Calu3 (cell line): ENCODE measurements around the gene DNAH6. TPM values are rescaled to one million over a fixed set of nuclear protein-coding genes. Genes with fewer than 3 reads are reported as not detected.

Source experiments
- BruUV-seq: library from RNA; stranded (reverse); fragments of 400-500 nt; replicated peaks from 2 replicates; lab custom pipeline; 2021; lab: Mats Ljungman, UMichigan
- CTCF ChIA-PET: fragments of 300-600 bp; sonication (Branson Sonifier 250); formaldehyde crosslinking; loops from one replicate; lab custom pipeline; 2022; ENCODE audit warnings: antibody characterized with exemption; lab: Charles Lee
- DNase-seq: peaks from one replicate; pipeline ENCODE4 v3.0.0; 2022
- H3K27ac Mint-ChIP-seq: one replicate; pipeline ENCODE4 v1.8.0; 2022; ENCODE audit warnings: mixed read lengths; ENCODE audit not compliant: unreplicated experiment
- H3K27me3 Mint-ChIP-seq: one replicate; pipeline ENCODE4 v1.8.0; 2022; ENCODE audit warnings: mixed read lengths; ENCODE audit not compliant: unreplicated experiment
- H3K36me3 Mint-ChIP-seq: one replicate; pipeline ENCODE4 v1.8.0; 2022; ENCODE audit warnings: mild to moderate bottlenecking, moderate library complexity, mixed read lengths; ENCODE audit not compliant: insufficient read depth, unreplicated experiment
- H3K4me1 Mint-ChIP-seq: one replicate; pipeline ENCODE4 v1.8.0; 2022; ENCODE audit warnings: mild to moderate bottlenecking, low read depth, mixed read lengths; ENCODE audit not compliant: unreplicated experiment
- H3K4me3 Mint-ChIP-seq: one replicate; pipeline ENCODE4 v1.8.0; 2022; ENCODE audit warnings: mild to moderate bottlenecking, low read depth, moderate library complexity, mixed read lengths; ENCODE audit not compliant: unreplicated experiment
- H3K9me3 Mint-ChIP-seq: one replicate; pipeline ENCODE4 v1.8.0; 2022; ENCODE audit warnings: low read depth, mixed read lengths; ENCODE audit not compliant: unreplicated experiment
- intact Hi-C: fragments of 100-400 bp; cut with micrococcal nuclease; formaldehyde crosslinking; loops from one replicate; pipeline ENCODE4 v1.10.0; 2022; ENCODE audit not compliant: unreplicated experiment
- total RNA-seq: library from RNA; stranded (reverse); gene quantifications from 2 replicates; pipeline ENCODE4 v1.2.3, GENCODE V29; 2022
- TF ChIP-seq, protein P1 (sequence below): fragments of 200-600 bp; IDR thresholded peaks from one replicate; pipeline ENCODE4 v1.8.0; 2022; ENCODE audit warnings: antibody characterized with exemption; ENCODE audit not compliant: unreplicated experiment

Gene DNAH6
- total RNA-seq, 1 experiment from 2014 or later, result 1.3 TPM

GRCh38 chr2:84494070-84494469, 22.2 kb upstream of the DNAH6 start:
- TF ChIP-seq, protein P1, sequence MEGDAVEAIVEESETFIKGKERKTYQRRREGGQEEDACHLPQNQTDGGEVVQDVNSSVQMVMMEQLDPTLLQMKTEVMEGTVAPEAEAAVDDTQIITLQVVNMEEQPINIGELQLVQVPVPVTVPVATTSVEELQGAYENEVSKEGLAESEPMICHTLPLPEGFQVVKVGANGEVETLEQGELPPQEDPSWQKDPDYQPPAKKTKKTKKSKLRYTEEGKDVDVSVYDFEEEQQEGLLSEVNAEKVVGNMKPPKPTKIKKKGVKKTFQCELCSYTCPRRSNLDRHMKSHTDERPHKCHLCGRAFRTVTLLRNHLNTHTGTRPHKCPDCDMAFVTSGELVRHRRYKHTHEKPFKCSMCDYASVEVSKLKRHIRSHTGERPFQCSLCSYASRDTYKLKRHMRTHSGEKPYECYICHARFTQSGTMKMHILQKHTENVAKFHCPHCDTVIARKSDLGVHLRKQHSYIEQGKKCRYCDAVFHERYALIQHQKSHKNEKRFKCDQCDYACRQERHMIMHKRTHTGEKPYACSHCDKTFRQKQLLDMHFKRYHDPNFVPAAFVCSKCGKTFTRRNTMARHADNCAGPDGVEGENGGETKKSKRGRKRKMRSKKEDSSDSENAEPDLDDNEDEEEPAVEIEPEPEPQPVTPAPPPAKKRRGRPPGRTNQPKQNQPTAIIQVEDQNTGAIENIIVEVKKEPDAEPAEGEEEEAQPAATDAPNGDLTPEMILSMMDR, result no peak
- BruUV-seq, result no TSS peak
- peak overlapping the region; percentile 67 for H3K27ac Mint-ChIP-seq
- intact Hi-C loops, result loop anchor here (2.0 to 10.0 kb wide), 2 partner anchors 371 to 811 kb away; no protein-coding TSS in a partner anchor
- H3K27me3 Mint-ChIP-seq, result no peaks in the 10 kb centered on the region
- DNase-seq, result no peak
- H3K4me3 Mint-ChIP-seq, result no peak overlapping the region
- peaks cover 13% of the 10 kb centered on the region for H3K4me1 Mint-ChIP-seq
- CTCF ChIA-PET, result no interaction called here
- no peaks in the 10 kb centered on the region for H3K36me3 Mint-ChIP-seq
- H3K9me3 Mint-ChIP-seq, result no peaks in the 10 kb centered on the region

- Mint-ChIP-seq H3K36me3 (no peaks in the 10 kb centered on the region), H3K4me3 (no peak overlapping the region), H3K27me3 (no peaks in the 10 kb centered on the region), H3K27ac (no peak overlapping the region), H3K4me1 (peaks cover 13% of the 10 kb centered on the region), H3K9me3 (no peaks in the 10 kb centered on the region)
- no TSS peak for BruUV-seq
- CTCF ChIA-PET, result no interaction called here
- TF ChIP-seq, protein P1, result peak; percentile 65
- intact Hi-C loops, result loop anchor here (1.0 to 10.0 kb wide), 5 partner anchors 136 to 809 kb away; partner anchors contain the start of gene TRABD2A
- peak; percentile 37 for DNase-seq
Measured at GRCh38 chr2:84495539-84496146, 20.7 kb upstream of the DNAH6 start.

GRCh38 chr2:84496386-84496785, 19.9 kb upstream of the DNAH6 start:
- intact Hi-C loops, result loop anchor here (5.0 to 10.0 kb wide), 3 partner anchors 386 to 808 kb away; partner anchors contain the start of gene TRABD2A
- Mint-ChIP-seq H3K27ac (no peak overlapping the region), H3K27me3 (no peaks in the 10 kb centered on the region), H3K36me3 (no peaks in the 10 kb centered on the region), H3K9me3 (no peaks in the 10 kb centered on the region), H3K4me3 (no peak overlapping the region), H3K4me1 (peaks cover 13% of the 10 kb centered on the region)
- no peak for DNase-seq
- CTCF ChIA-PET, result no interaction called here
- BruUV-seq, result no TSS peak
- TF ChIP-seq, protein P1, result no peak

DNA sequence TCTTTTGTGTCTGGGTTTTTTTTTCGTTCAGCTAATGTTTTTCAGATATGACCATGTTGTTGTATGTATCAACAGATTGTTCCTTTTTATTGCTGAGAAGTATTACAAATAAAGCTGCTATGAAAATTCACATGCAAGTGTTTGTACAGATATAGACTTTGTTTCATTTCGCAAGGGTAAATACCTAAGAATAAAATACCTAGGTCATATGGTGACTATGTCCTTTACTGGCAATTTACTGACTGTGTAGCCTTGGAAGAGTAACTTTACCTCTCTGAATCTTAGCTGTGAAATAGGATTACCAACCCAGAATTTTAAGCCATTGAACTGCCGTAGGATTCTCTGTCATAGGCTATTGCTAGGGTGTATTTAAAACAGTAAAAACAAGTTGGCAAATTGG, 19.0 kb upstream of the DNAH6 start:
- Mint-ChIP-seq H3K27me3 (no peaks in the 10 kb centered on the region), H3K9me3 (no peaks in the 10 kb centered on the region), H3K4me3 (no peak overlapping the region), H3K36me3 (no peaks in the 10 kb centered on the region), H3K4me1 (peaks cover 13% of the 10 kb centered on the region), H3K27ac (no peak overlapping the region)
- no TSS peak for BruUV-seq
- CTCF ChIA-PET, result no interaction called here
- TF ChIP-seq, protein P1, result no peak
- no peak for DNase-seq
- intact Hi-C loops, result loop anchor here (5.0 to 10.0 kb wide), 3 partner anchors 385 to 808 kb away; partner anchors contain the start of gene TRABD2A
